Measurements from ENCODE around the gene NAA20.

Gene NAA20

DNA sequence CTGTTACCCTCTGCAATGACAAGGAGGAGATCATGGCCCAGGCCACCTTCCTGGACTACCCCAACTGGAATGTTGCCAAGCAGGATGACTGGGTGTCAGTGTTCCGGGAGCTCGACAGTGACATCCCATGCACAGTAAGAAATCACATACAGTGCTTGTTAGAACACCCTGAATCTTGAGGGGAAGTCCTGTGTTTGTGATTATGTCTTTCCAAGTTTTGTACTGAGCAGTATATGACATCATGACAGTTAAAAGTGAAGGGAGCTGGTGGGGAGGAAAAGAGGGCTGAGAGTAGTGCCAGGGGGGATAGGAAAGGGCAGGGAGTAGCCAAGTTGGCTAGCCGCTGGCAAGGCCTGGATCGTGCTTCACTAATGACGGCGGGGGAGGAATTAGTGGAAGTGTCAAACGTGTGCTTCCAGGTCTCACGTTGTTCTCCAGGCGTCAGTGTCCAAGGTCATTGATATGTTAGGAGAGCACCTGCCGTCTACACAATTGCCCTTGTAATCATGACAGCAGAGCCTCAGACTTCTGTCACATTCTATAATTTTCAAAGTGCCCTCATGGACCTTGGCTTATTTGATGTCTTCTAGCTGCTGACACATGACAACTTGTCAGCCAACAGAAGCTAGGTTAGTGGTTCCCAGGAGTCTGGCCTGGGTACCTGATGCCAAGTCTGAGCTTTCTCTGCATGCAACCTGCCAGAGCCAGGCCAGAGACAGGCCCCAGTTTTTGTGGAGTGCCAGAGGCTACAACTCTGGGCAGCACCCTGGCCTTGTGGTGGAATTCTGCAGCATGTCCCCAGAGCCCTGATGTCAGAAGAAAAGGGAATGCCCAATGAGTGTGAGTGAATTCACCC is 53.9 kb downstream of the NAA20 start:
- FAIRE-seq, result no peak
- DNase-seq (ENCODE audit: insufficient read length, low spot score), result no peak

DNA sequence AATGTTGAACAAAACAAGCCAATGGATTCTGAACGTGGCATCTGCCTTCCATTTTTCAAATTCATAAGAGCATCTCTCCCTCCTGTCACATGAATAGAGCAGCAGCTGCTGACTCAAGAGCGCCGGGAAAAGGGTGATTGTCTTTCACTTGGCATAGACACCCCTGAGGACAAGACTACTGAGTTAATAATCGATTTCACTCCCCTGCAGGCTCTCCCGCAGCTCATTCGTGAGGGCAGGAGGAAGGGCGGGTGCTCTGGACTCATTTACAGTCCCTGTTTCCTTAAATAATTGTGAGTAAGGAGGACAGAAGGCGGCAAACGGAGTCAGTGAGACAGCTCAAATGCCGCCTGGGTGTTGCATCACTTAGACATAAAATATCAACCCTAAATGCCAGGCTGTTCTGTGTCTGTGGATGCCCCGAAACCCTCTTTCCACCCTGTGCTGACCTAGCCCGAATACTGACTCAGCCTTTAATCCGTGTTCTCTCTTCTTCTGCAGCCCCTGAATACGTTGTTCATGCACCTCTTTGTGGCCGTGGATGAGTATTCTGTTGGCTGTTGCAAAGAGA is 56.7 kb downstream of the NAA20 start:
- no peak for FAIRE-seq
- DNase-seq (ENCODE audit: insufficient read length, low spot score), result no peak

DNA sequence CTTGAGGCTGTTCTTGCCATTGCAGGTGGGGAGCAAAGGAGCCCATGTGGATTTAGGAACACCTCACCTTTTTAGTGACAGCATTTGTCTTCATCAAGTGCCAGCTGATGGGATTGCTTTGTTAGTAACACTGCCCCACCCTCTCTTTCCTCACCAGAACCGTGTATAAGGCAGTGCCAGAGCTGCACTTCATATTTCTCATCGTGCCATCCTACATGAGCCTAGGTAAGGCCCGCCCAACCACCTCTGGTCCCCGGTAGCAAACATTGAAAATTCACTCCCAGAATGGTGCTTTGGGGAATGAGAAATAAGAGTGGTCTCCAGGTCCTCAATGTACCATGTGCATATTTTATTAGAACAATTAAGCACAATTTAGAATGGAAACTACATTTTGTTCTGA is 57.9 kb downstream of the NAA20 start:
- DNase-seq (ENCODE audit: insufficient read length, low spot score), result no peak
- no peak for FAIRE-seq

DNA sequence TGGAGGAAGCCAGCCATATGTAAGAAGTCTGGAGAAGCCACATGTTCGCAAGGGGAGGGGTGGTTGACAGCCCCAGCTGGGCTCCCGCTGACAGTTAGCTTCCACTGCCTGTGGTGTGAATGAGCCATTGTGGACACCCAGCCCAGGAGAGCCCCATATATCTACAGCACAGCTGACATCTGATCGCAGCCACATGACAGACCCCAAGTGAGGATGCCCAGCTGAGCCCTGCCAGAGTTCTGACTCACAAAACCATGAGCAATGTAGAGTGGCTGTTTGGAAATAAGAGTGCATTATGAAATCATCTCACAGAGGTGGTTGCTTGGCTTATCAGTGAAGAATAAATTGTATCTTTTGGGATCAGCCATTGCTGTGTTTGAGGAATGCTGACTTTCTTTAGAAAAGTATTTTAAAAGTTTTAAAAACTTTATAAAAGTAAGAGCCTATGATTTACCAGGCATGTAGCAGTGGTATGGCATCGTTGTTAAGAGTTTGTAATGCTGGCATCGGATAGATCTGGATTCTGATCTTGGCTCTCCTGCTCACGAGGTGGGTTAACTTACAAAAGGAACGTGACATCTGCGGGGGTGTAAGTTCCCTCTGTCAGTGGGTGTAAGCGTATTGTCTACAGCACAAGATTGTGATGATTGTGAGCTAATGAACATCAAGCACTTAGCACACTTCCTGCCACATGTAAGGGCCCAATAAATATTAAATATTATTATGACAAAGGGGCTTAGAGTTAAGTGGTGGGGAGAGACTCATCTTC is 59.3 kb downstream of the NAA20 start:
- no peak for FAIRE-seq

DNA sequence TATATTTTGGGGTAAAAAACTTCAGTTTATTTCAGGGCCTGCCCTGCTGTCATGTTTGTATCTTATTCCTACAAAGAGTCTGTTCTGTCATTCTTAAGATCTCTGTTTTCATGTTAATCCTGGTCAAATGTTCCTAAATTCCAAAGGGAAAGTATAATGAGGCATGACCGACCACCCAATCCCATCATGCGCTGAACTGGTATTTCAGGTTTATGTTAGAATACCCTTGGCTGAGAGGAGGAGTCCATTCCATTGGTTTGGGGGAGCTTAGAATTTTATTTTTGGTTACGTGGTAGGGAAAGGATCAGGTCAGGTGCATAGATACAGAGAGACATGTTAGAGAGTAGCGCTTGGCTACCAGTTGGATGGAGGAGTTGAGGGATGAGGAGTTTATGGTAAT is 60.9 kb downstream of the NAA20 start:
- FAIRE-seq (no peak), DNase-seq (ENCODE audit: insufficient read length, low spot score) (no peak)

More for the DNA sequence above, 59.3 kb downstream of the NAA20 start:
- no peak for DNase-seq (ENCODE audit: insufficient read length, low spot score)

DNA sequence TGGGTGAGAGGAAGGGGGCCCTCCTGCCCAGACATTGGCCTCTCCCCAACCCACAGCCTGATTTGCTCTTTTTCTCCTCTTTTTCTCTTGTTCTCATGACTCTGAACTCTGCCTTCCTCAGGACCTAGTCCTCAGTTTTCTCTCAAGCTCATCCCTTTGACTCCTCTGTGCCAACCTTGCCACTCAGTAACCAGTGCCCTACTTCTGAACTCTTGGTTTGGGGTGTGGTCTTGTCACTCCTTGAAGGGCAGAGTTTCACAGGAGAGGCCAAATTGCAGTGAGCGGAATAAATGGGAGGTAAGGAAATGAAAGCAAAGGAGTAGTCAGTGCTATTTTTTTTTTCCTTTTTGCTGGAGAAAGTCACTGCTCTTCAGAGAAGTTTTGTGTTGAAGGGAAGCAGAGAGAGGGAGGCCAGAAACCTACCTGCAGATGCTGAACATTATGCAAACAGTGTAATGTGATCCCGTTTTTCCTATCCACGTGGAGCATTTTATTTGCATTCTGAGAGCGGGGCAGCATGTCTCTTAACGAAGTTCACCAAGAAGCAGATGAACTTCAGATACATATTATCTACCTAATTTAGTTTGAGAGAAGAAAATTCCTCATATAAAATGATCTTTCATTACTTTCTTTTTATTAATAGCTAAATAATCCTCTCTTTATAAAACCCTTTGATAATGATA is 62.1 kb downstream of the NAA20 start:
- DNase-seq (ENCODE audit: insufficient read length, low spot score) (no peak), FAIRE-seq (no peak)

All from GM19239 (cell line).